Measurements from ENCODE around the gene LLPH. TPM values are rescaled to one million over a fixed set of nuclear protein-coding genes. Genes with fewer than 3 reads are reported as not detected.
"Not testable (repeated sequence)": the region's sequence is repeated elsewhere in the genome, so short reads cannot be mapped to it uniquely, and the experiment has no call there.

Gene LLPH
- 1 to 10 TPM; 1.3 to 6.0 (median 4.6) TPM for total RNA-seq

DNA sequence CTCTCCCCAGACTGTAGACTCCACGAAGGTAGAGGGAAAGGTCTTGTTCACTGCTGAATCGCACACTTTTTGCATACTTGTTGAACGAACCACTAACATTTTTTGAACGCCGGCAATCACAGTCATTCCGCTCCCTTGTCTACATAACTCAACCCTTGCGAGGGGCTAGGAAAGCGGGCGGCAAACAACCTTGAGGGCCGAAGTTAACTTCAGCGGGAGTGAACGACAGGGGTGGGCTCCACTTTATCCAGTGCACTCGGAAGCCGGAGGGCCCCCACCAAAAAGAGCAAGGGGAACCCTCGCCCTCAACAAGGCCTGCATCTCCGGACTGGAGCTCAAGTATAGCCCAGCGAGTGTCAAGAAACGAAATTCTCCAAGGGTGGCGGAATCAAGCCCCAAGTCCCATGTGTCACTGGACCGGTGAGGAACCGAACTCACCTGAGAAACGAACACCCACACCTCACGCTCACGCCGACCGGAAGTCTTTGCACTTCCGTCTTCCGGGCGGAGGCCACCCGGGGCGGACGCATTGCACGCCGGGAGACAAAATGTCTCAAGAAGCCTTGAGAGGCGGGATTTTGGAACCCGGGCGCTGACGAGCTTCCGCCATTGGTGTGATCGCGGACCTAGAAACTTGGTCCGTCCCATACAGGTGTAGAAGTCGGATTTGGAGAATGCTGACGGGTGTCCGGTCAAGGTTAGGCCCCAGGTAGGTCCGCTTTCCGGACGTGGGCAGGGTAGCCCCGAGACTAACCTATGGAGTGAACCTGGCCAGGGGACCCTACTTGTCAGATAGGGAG, at the start of gene LLPH:
Gene LLPH, minus strand, starts transcription at position 484 of the 800 bp plus-strand sequence. CDS start 1,644 bp downstream, outside the sequence.
- intact Hi-C loops (cut with DNase I; ENCODE audit: low total_unique reads): no loop called here
- DNase-seq (ENCODE audit: low spot score in 2 of 2): peak; percentile 88 to 97
- peak within 1 kb of the TSS; percentile 92 for H3K4me3 ChIP-seq (ENCODE audit: low read depth, poor library complexity, severe bottlenecking)
- WGBS, 2 donors: 0% methylated on average over 45 to 46 of the region's 49 CpGs
- TF ChIP-seq, protein P1, sequence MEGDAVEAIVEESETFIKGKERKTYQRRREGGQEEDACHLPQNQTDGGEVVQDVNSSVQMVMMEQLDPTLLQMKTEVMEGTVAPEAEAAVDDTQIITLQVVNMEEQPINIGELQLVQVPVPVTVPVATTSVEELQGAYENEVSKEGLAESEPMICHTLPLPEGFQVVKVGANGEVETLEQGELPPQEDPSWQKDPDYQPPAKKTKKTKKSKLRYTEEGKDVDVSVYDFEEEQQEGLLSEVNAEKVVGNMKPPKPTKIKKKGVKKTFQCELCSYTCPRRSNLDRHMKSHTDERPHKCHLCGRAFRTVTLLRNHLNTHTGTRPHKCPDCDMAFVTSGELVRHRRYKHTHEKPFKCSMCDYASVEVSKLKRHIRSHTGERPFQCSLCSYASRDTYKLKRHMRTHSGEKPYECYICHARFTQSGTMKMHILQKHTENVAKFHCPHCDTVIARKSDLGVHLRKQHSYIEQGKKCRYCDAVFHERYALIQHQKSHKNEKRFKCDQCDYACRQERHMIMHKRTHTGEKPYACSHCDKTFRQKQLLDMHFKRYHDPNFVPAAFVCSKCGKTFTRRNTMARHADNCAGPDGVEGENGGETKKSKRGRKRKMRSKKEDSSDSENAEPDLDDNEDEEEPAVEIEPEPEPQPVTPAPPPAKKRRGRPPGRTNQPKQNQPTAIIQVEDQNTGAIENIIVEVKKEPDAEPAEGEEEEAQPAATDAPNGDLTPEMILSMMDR (IDR thresholded peaks at IDR 0.05): no peak
- peak in 1 of 2 donors; percentile 35 for TF ChIP-seq POLR2A (IDR thresholded peaks at IDR 0.05)

DNA sequence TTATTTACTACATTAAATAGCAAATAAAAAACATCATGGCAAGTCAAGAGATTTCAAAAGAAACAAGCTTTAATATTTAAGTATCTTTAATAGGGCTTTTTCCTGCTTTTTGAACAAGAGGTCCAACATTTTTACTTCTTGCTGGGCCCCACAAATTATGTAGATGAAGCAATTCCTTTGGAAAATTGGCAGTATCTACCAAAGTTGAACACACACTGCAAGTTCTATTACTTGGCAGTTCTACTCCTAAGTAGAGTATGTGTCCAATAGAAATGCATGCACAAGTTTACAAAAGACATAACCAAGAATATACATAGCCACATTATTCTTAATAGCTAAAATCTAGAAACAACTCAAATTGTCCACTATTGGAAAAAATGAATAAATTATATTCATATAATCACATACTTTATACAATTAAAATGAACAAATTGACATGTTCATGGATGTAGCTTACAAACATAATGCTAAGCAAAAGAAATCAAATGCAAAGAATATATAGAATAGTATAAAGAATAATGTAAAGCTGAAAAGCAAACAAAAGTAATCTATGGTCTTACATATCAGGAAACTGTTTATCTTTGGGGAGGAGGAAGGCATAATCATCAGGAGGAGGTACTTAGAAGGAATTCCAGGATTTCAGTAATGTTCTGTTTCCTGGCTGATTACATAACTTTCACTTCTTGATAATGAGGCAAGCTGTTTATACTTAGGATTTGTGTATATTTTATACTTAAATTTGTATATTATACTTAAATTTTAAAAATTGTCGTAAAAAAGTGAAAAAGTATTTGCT, 45.8 kb upstream of the LLPH start:
- intact Hi-C loops (cut with DNase I; ENCODE audit: low total_unique reads): no loop called here
- no peak overlapping the region for H3K4me3 ChIP-seq (ENCODE audit: low read depth, poor library complexity, severe bottlenecking)
- 78% methylated on average over 1 of the region's 1 CpG for WGBS, 2 donors
- DNase-seq (ENCODE audit: low spot score in 2 of 2): no peak
- TF ChIP-seq, protein P1 (IDR thresholded peaks at IDR 0.05): no peak
- no peak for TF ChIP-seq POLR2A (IDR thresholded peaks at IDR 0.05)

DNA sequence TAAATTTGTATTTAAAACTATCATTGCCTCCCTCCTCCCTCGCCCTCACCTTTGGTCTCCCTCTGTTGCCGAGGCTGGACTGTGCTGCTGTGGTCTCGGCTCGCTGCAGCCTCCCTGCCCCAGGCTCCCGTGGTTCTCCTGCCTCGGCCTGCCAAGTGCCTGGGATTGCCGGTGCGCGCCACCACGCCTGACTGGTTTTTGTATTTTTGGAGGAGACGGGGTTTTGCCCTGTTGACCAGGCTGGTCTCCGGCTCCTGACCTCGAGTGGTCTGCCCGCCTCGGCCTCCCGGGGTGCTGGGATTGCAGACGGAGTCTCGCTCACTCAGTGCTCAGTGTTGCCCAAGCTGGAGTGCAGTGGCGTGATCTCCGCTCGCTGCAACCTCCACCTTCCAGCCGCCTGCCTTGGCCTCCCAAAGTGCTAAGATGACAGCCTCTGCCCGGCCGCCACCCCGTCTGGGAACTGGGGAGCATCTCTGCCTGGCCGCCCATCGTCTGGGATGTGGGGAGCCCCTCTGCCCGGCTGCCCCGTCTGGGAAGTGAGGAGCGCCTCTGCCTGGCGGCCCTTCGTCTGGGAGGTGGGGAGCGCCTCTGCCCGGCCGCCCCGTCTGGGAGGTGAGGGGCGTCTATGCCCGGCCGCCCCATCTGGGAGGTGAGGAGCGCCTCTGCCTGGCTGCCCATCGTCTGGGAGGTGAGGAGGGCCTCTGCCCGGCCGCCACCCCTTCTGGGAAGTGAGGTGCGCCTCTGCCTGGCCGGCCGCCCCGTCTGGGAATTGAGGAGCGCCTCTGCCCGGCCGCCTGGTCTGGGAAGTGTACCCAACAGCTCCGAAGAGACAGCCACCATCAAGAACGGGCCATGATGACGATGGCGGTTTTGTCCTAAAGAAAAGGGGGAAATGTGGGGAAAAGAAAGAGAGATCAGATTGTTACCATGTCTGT, 44.1 kb upstream of the LLPH start:
- DNase-seq (ENCODE audit: low spot score in 2 of 2); intact Hi-C loops (cut with DNase I; ENCODE audit: low total_unique reads); H3K4me3 ChIP-seq (ENCODE audit: low read depth, poor library complexity, severe bottlenecking): not testable (repeated sequence)
- WGBS, 2 donors: 92 to 98% methylated on average over 45 to 50 of the region's 54 CpGs

DNA sequence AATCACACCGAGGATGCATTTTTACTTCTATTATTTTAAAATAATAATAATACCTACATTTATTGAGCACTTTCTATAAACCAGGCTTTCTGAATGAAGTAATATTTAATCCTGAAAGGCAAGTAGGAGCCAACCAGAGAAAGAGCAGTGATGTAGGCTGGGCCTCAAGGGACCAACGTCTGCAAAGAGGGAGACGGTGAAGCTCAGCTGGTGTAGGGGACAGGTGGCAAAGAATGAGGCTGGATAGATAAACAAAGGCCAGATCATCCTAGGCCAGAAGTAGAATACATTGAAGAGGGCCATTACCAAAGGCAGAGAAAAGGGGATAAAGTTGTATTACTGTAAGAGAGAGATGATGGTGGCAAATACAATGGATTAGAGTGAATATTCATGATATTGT, 40.1 kb upstream of the LLPH start:
- intact Hi-C loops (cut with DNase I; ENCODE audit: low total_unique reads): no loop called here
- TF ChIP-seq POLR2A (IDR thresholded peaks at IDR 0.05): no peak
- TF ChIP-seq, protein P1 (IDR thresholded peaks at IDR 0.05): no peak
- DNase-seq (ENCODE audit: low spot score in 2 of 2): no peak
- WGBS, 2 donors: 89 to 96% methylated on average over 3 of the region's 3 CpGs
- H3K4me3 ChIP-seq (ENCODE audit: low read depth, poor library complexity, severe bottlenecking): no peak overlapping the region

DNA sequence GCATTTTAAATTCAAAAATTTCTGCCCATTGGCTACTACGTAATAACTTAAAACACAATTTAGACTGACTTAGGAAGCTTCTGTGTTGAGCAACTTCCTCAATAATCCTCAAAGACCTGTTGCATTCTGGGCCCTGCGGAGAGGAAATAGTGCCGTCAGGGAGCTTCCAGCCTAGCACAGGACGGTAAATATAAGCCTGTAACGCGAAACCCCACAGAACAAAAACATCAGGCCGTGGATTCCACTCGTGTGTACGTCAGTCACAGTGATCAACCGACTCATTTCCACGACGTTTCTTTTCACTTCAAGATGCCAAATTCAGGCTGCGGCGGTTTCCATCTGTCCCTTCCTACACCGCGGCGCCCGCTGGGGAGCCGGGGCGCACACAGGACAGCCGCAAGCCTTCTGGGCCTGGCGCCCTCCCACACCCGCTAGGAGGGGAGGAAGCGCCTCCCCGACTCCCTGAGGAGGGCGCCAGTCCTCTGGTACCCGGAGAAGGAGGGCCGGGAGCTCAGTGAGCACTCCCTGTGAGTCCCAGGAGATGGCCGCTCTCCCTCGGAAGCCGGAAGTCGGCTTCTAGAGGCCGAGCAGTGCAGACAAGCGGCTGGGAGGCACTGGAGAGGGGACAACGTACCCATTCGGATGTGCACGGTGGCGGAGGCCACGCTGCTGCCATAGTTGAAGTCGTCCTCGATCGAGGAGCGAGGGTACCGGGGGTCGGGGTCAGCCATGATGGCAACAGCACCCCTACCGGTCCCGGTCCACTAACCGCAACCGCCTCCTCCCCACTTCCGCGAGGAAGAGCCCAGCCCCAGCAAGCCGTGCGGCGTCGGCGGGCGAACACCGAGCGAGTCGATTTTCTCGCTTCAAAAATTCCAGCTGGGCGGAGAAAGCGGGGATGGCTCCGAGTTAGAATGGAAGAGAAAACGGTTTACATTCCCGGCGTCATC, 38.9 kb upstream of the LLPH start, which contains the start of gene TMBIM4:
Gene TMBIM4, minus strand, starts transcription at position 776 of the 950 bp plus-strand sequence. Its CDS starts 45 bp downstream, at position 731.
- DNase-seq (ENCODE audit: low spot score in 2 of 2): peak; percentile 82 to 96
- WGBS, 2 donors: 0% methylated on average over 54 to 60 of the region's 67 CpGs
- intact Hi-C loops (cut with DNase I; ENCODE audit: low total_unique reads): no loop called here
- peak within 1 kb of the TSS; percentile 96 for H3K4me3 ChIP-seq (ENCODE audit: low read depth, poor library complexity, severe bottlenecking)
- TF ChIP-seq, protein P1 (IDR thresholded peaks at IDR 0.05): peak in 1 of 3 donors; percentile 54
- peak in 1 of 2 donors; percentile 70 for TF ChIP-seq POLR2A (IDR thresholded peaks at IDR 0.05)
